Peyer's patch (tissue), 4 donors: ENCODE results near the gene FAM234B.

Experiments used
- CTCF ChIP-seq, 6 experiments: fragments of 450-650 bp in 4 of 6; fragments of 200-600 bp in 2 of 6; sonication (generic) in 1 of 6; IDR thresholded peaks; one replicate each; pipeline ENCODE4 v1.5.1; 2017 to 2019; ENCODE audit warnings: antibody characterized with exemption in 6 of 6, mild to moderate bottlenecking in 3 of 6, moderate library complexity in 1 of 6
- POLR2A ChIP-seq, 2 donors: fragments of 450-650 bp; IDR thresholded peaks; one replicate each; pipeline ENCODE4 v1.5.1; 2017; ENCODE audit warnings: antibody characterized with exemption in 2 of 2, mild to moderate bottlenecking in 2 of 2, moderate library complexity in 2 of 2

GRCh38 chr12:12999959-13000615 is 44.1 kb upstream of the FAM234B start, which contains the start of gene HEBP1:
- peak; percentile 57 to 95 for TF ChIP-seq POLR2A (IDR thresholded peaks at IDR 0.05)
- TF ChIP-seq CTCF (IDR thresholded peaks at IDR 0.05): peak in 2 of 6 experiments; percentile 7 to 29
